ENCODE measurements around the gene HYKK.
"Not testable (repeated sequence)": the region's sequence is repeated elsewhere in the genome, so short reads cannot be mapped to it uniquely, and the experiment has no call there.

The HYKK gene

GRCh38 chr15:78506971-78507830 lies at the start of gene HYKK:
Gene HYKK, plus strand, starts transcription at chr15:78507577. Its CDS starts 5,512 bp downstream, at chr15:78513089.
- H3K4me1 Mint-ChIP-seq (ENCODE audit: low read depth): peaks cover 20% of the 10 kb centered on the region
- H3K27ac Mint-ChIP-seq: peak within 1 kb of the TSS; percentile 45
- no peaks in the 10 kb centered on the region for H3K9me3 Mint-ChIP-seq
- peaks cover 5% of the 10 kb centered on the region for H3K27me3 Mint-ChIP-seq
- H3K4me3 Mint-ChIP-seq: peak within 1 kb of the TSS; percentile 90
- H3K36me3 Mint-ChIP-seq (ENCODE audit: low read depth): peaks cover 2% of the 10 kb centered on the region

GRCh38 chr15:78460737-78461136 lies 46.6 kb upstream of the HYKK start:
- Mint-ChIP-seq H3K4me3 (no peak overlapping the region), H3K27ac (no peak overlapping the region), H3K27me3 (no peaks in the 10 kb centered on the region), H3K4me1 (ENCODE audit: low read depth) (peaks cover 56% of the 10 kb centered on the region), H3K9me3 (no peaks in the 10 kb centered on the region), H3K36me3 (ENCODE audit: low read depth) (peaks cover 67% of the 10 kb centered on the region)

- H3K4me3 Mint-ChIP-seq: no peak overlapping the region
- H3K4me1 Mint-ChIP-seq (ENCODE audit: low read depth): peaks cover 50% of the 10 kb centered on the region
- H3K27ac Mint-ChIP-seq: peak overlapping the region; percentile 31
- H3K36me3 Mint-ChIP-seq (ENCODE audit: low read depth): peaks cover 72% of the 10 kb centered on the region
- no peaks in the 10 kb centered on the region for H3K27me3 Mint-ChIP-seq
- no peaks in the 10 kb centered on the region for H3K9me3 Mint-ChIP-seq
These were observed 46.0 kb upstream of the HYKK start for GRCh38 chr15:78461171-78461888.

- Mint-ChIP-seq H3K4me3 (no peak overlapping the region), H3K27ac (no peak overlapping the region), H3K4me1 (ENCODE audit: low read depth) (no peaks in the 10 kb centered on the region), H3K9me3 (no peaks in the 10 kb centered on the region), H3K27me3 (no peaks in the 10 kb centered on the region), H3K36me3 (ENCODE audit: low read depth) (peaks cover 56% of the 10 kb centered on the region)
These were observed 38.3 kb upstream of the HYKK start for GRCh38 chr15:78469031-78469430.

- peak overlapping the region; percentile 8 for H3K27ac Mint-ChIP-seq
- peaks cover 55% of the 10 kb centered on the region for H3K36me3 Mint-ChIP-seq (ENCODE audit: low read depth)
- no peaks in the 10 kb centered on the region for H3K9me3 Mint-ChIP-seq
- no peaks in the 10 kb centered on the region for H3K27me3 Mint-ChIP-seq
- H3K4me1 Mint-ChIP-seq (ENCODE audit: low read depth): peaks cover 3% of the 10 kb centered on the region
- H3K4me3 Mint-ChIP-seq: no peak overlapping the region
These were observed 30.1 kb upstream of the HYKK start for GRCh38 chr15:78477295-78477694.

GRCh38 chr15:78479650-78480049 lies 27.7 kb upstream of the HYKK start:
- Mint-ChIP-seq H3K9me3 (no peaks in the 10 kb centered on the region), H3K4me1 (ENCODE audit: low read depth) (peaks cover 3% of the 10 kb centered on the region), H3K4me3 (no peak overlapping the region), H3K36me3 (ENCODE audit: low read depth) (peaks cover 61% of the 10 kb centered on the region), H3K27ac (peak overlapping the region; percentile 52), H3K27me3 (no peaks in the 10 kb centered on the region)

GRCh38 chr15:78481917-78482316 lies 25.5 kb upstream of the HYKK start:
- Mint-ChIP-seq H3K9me3 (no peaks in the 10 kb centered on the region), H3K36me3 (ENCODE audit: low read depth) (peaks cover 57% of the 10 kb centered on the region), H3K27ac (no peak overlapping the region), H3K4me3 (no peak overlapping the region), H3K4me1 (ENCODE audit: low read depth) (peaks cover 9% of the 10 kb centered on the region), H3K27me3 (no peaks in the 10 kb centered on the region)

- no peaks in the 10 kb centered on the region for H3K9me3 Mint-ChIP-seq
- no peak overlapping the region for H3K4me3 Mint-ChIP-seq
- peaks cover 3% of the 10 kb centered on the region for H3K4me1 Mint-ChIP-seq (ENCODE audit: low read depth)
- H3K36me3 Mint-ChIP-seq (ENCODE audit: low read depth): peaks cover 80% of the 10 kb centered on the region
- peak overlapping the region; percentile 31 for H3K27ac Mint-ChIP-seq
- H3K27me3 Mint-ChIP-seq: no peaks in the 10 kb centered on the region
These were observed 14.5 kb upstream of the HYKK start for GRCh38 chr15:78492872-78493271.

- peaks cover 5% of the 10 kb centered on the region for H3K4me1 Mint-ChIP-seq (ENCODE audit: low read depth)
- H3K4me3 Mint-ChIP-seq: no peak overlapping the region
- H3K27ac Mint-ChIP-seq: no peak overlapping the region
- H3K27me3 Mint-ChIP-seq: no peaks in the 10 kb centered on the region
- H3K9me3 Mint-ChIP-seq: no peaks in the 10 kb centered on the region
- peaks cover 51% of the 10 kb centered on the region for H3K36me3 Mint-ChIP-seq (ENCODE audit: low read depth)
These were observed 5.5 kb upstream of the HYKK start for GRCh38 chr15:78501857-78502256.

- Mint-ChIP-seq H3K4me3 (no peak overlapping the region), H3K4me1 (ENCODE audit: low read depth) (peaks cover 8% of the 10 kb centered on the region), H3K27ac (no peak overlapping the region), H3K36me3 (ENCODE audit: low read depth) (peaks cover 43% of the 10 kb centered on the region), H3K9me3 (no peaks in the 10 kb centered on the region), H3K27me3 (no peaks in the 10 kb centered on the region)
These were observed 4.7 kb upstream of the HYKK start for GRCh38 chr15:78502641-78503040.

- Mint-ChIP-seq H3K4me1 (ENCODE audit: low read depth) (peaks cover 20% of the 10 kb centered on the region), H3K36me3 (ENCODE audit: low read depth) (no peaks in the 10 kb centered on the region), H3K27me3 (peaks cover 5% of the 10 kb centered on the region), H3K9me3 (no peaks in the 10 kb centered on the region), H3K27ac (no peak overlapping the region), H3K4me3 (peak overlapping the region; percentile 90)
These were observed 419 bp downstream of the HYKK start for GRCh38 chr15:78507831-78508160.

- Mint-ChIP-seq H3K27ac (no peak overlapping the region), H3K4me1 (ENCODE audit: low read depth) (peaks cover 20% of the 10 kb centered on the region)
These were observed 895 bp downstream of the HYKK start for GRCh38 chr15:78508272-78508671.

GRCh38 chr15:78509726-78510312 lies 2.4 kb downstream of the HYKK start:
- Mint-ChIP-seq H3K27ac (no peak overlapping the region), H3K9me3 (no peaks in the 10 kb centered on the region), H3K4me3 (no peak overlapping the region), H3K27me3 (peaks cover 5% of the 10 kb centered on the region), H3K36me3 (ENCODE audit: low read depth) (no peaks in the 10 kb centered on the region), H3K4me1 (ENCODE audit: low read depth) (peaks cover 20% of the 10 kb centered on the region)

More at GRCh38 chr15:78508272-78508671, 895 bp downstream of the HYKK start:
- Mint-ChIP-seq H3K9me3 (no peaks in the 10 kb centered on the region), H3K36me3 (ENCODE audit: low read depth) (no peaks in the 10 kb centered on the region), H3K4me3 (peak overlapping the region; percentile 90), H3K27me3 (peaks cover 5% of the 10 kb centered on the region)

GRCh38 chr15:78520035-78520434 lies 12.7 kb downstream of the HYKK start:
- not testable (repeated sequence) for H3K27ac Mint-ChIP-seq; H3K4me1 Mint-ChIP-seq (ENCODE audit: low read depth); H3K4me3 Mint-ChIP-seq; H3K36me3 Mint-ChIP-seq (ENCODE audit: low read depth); H3K27me3 Mint-ChIP-seq; H3K9me3 Mint-ChIP-seq

GRCh38 chr15:78524230-78524629 lies 16.9 kb downstream of the HYKK start:
- Mint-ChIP-seq H3K36me3 (ENCODE audit: low read depth) (no peaks in the 10 kb centered on the region), H3K27me3 (no peaks in the 10 kb centered on the region), H3K27ac (no peak overlapping the region), H3K9me3 (no peaks in the 10 kb centered on the region), H3K4me1 (ENCODE audit: low read depth) (no peaks in the 10 kb centered on the region), H3K4me3 (no peak overlapping the region)

Measured in stimulated activated naive CD8-positive, alpha-beta T cell treated with anti-CD3 and anti-CD28 coated beads, Interleukin-15, Interleukin-2, amounts not matched to agents 100 ng/mL and 50 ng/mL, for 24 hours (primary cell).